HG03103 (cell line): ENCODE results near the gene FAM24B.

ENCODE experiments used
- ATAC-seq: cut with Tn5 transposase; IDR thresholded peaks from one replicate; pipeline ENCODE4 v1.9.1; 2021; ENCODE audit warnings: low read depth; ENCODE audit not compliant: unreplicated experiment

The FAM24B gene

DNA sequence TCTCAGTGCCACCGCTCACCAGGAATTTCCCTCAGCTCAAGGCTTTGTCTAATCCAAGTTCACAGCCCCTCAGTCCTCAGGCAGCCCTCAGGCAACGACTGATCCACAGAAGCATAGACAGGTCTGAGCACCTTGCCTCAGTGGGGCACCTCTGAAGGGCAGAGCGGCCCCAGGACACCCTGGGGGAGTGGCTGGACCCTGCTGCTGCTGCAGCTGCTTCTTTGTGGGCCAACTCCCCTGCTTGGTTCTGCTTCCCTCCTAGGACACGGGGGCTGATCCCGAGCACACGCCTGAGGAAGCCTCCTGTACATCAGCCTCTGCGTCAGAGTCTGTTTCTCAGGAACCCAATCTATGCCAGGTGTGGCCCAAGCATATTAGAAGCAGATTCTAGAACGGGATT, 49.9 kb downstream of the FAM24B start:
- ATAC-seq: no peak

DNA sequence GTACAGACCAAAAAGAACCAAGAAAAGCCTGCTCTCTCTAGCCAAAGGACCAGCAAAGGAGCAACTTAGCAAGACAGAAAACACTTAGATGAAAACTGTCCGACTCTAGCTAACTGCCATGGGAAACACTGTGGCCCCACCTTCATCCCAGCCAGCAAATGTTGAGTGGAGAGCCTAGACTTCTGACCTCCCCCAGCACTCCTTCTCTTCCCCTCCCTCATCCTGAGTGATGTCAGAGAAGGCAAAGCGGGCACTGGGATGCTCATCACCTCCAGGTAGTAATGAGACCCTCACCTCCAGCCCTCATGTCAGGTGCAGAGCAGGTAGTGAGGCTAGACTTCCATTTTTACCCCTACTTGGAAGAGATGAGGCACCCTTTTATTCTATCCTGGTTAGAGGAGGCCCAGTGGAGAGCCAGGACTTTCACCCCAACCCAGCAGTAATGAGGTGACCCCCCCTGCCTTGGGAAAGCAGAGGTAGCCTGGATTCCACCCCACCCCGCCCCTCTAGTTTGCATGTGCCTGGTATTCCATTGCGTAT, 50.6 kb downstream of the FAM24B start:
- ATAC-seq: no peak

- no peak for ATAC-seq
Measured at GRCh38 chr10:122827302-122827701, 52.1 kb downstream of the FAM24B start.

DNA sequence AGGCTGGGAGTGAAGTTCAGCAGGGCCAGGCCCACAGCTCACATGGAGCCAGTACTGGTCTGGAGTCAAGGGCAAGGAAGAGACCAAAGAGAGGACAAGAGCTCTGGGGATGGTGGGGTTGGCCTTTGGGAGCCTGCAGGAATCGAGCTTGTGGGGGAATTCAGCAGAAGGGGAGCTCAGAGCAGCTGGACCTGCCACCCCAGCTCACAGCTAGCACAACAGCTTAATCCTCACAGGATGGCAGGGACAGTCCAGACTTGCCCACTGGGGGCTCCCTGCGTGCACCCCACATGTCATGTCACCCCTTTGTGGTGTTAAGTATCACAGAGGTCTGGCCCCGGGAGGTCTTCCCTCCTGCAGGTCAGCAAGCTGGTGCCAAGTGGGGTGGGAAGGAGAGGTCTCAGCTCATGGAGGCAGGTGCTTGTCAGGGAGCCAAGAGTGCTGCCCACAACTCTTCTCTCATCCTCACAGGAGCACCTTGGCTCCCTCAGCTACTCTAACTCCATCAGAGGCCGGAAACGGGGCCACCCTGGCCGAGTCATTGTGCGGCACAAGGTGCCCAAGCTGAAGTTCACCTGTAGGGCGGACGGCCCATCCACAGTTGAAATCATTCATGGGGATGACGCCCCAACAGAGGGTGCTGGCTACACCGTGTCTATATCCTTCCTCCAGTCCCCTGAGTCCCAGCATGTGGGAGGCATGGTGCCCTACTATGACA, 56.2 kb downstream of the FAM24B start:
- ATAC-seq: no peak

- no peak for ATAC-seq
Measured at GRCh38 chr10:122821808-122822207, 57.6 kb downstream of the FAM24B start.

DNA sequence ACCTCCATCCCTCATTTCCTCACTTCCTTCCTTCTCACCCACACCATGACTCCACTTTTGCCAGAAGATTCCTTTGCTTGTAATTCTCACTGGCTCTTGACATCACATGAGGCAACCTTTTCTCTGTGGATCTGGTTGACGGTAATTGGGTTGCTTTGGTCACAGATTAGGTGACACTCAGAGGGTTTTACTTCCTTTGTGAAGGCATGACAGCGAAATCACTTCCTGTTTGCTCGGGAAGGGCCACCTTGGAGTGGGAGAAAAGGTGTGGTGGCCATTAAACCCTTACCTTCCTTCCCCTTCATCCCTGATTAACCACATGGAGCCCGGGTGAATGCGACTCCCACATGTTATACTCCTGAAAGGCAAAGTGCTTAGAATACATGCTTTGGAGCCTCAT, 63.9 kb downstream of the FAM24B start:
- ATAC-seq: no peak

DNA sequence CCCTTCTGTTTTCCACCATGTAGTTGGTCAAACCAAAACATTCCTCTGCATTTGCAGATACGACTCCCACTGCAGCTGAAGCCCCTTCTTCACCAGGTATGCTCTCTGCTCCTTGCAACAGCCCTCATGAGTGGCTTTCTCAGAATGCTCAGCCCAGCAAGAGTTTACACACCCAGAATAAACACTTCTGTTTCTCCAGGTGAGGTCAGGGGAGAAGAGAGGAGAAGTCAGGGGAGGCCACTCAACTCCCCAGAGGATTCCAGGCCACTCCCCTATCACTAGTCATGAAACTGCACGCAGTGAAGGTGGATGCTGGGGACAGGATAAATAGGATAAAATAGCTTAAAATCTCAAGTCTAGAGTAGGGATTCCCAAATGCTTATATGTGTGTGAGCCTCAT, 64.9 kb downstream of the FAM24B start:
- ATAC-seq: no peak

DNA sequence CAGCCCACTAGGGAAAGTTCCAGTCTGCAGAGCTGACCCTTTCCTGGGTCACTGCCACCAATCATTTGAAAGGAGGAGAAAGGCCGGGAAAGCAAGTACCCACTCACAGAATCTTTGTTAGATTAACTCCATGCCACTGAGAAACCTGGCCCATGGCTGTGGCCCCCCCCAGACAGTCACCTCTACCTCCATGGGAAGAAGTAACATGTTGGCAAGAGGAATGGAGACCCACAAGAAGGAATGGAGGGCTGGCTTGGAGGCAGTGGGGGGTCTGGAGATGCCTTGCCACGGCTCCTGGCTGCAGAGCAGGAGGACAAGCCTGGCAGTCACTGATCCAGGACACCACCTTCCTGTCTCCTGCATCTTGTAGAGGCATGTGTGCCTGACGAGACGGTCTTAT, 66.6 kb downstream of the FAM24B start:
- no peak for ATAC-seq

GRCh38 chr10:122802282-122802681, 77.1 kb downstream of the FAM24B start:
- ATAC-seq: no peak
